NCI-H187 treated with DMSO at 0.1 percent for 48 hours (cell line): ENCODE measurements around the gene POR.

ENCODE experiments used
- DNase-seq: peaks from one replicate; lab custom pipeline; 2025; lab: John Stamatoyannopoulos, UW

Gene POR

GRCh38 chr7:75979759-75980429 is 64.9 kb downstream of the POR start:
- no peak for DNase-seq

- no peak for DNase-seq
These were observed 65.7 kb downstream of the POR start for GRCh38 chr7:75980430-75981202.

- no peak for DNase-seq
These were observed 66.2 kb downstream of the POR start for GRCh38 chr7:75981203-75981452.

- no peak for DNase-seq
These were observed 66.7 kb downstream of the POR start for GRCh38 chr7:75981453-75982305.

- DNase-seq: no peak
These were observed 67.5 kb downstream of the POR start for GRCh38 chr7:75982306-75983064.

- no peak for DNase-seq
These were observed 68.6 kb downstream of the POR start for GRCh38 chr7:75983471-75984129.

- no peak for DNase-seq
These were observed 69.4 kb downstream of the POR start for GRCh38 chr7:75984130-75985008.

GRCh38 chr7:75985009-75985517 is 70.1 kb downstream of the POR start:
- DNase-seq: no peak

GRCh38 chr7:75985518-75986146 is 70.7 kb downstream of the POR start:
- no peak for DNase-seq

- no peak for DNase-seq
These were observed 71.3 kb downstream of the POR start for GRCh38 chr7:75986147-75986781.

- DNase-seq: no peak
These were observed 72.3 kb downstream of the POR start for GRCh38 chr7:75987026-75987804.

- DNase-seq: no peak
These were observed 73.0 kb downstream of the POR start for GRCh38 chr7:75987805-75988567.

GRCh38 chr7:75988568-75989499 is 73.9 kb downstream of the POR start:
- no peak for DNase-seq

GRCh38 chr7:75989500-75990388 is 74.8 kb downstream of the POR start:
- no peak for DNase-seq

GRCh38 chr7:75991531-75992082 is 76.7 kb downstream of the POR start:
- no peak for DNase-seq
